Astrocyte of the spinal cord (primary cell): ENCODE data around the gene ARHGEF4.

Experiments used
- DNase-seq: peaks from one replicate; pipeline ENCODE4 v3.0.0; 2011; ENCODE audit warnings: low read depth, low spot score
- H3K4me3 ChIP-seq: 2 replicates; pipeline ENCODE4 v1.5.1; 2011; ENCODE audit warnings: low read depth, mild to moderate bottlenecking, low read length, moderate library complexity
- in situ Hi-C: cut with HindIII; loops from 2 replicates; pipeline ENCODE4 v1.10.0; 2017; ENCODE audit warnings: low sequenced_read_pairs
- TF ChIP-seq, protein P1 (sequence below): IDR thresholded peaks from 2 replicates; pipeline ENCODE4 v1.5.1; 2012; ENCODE audit warnings: low read depth, mild to moderate bottlenecking, low read length, inconsistent platforms

ARHGEF4 gene

DNA sequence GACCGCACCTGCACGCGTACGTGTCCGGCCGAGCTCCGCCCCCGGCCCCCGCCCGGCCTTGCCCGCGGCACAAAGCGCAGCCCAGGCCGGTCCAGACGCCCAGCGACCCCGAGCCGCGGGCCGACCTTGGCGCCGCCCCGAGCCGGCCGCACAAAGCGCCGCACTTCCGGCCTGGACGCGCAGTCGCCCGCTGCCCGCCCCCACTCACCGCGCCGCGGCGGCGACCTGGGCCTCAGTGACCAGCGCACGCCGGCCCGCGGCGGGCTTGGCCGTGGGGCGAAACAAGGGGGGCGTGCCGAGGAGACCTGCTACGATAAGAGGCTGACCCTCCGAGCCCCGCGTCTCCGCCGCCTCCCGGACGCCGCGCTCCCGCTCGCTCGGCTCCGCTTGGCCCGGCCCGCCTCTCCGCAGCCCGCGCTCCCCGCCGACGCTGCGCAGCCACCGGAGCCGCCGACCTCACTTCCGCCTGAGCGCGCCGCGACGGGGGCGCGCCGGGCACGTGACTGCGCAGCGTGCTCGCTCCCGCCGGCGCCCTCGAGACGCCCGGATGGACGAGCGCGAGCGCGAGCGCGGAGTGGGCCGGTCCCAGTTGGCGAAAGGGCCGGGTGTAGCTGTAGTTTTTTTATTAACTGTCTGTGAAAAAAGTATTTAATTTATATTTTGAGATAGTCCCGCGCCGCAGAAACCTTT is 256.4 kb downstream of the ARHGEF4 start, which contains the start of gene FAM168B:
FAM168B (minus strand) TSS at position 455 of the 690 bp plus-strand sequence. CDS start 10,814 bp downstream, outside the sequence.
- TF ChIP-seq, protein P1, sequence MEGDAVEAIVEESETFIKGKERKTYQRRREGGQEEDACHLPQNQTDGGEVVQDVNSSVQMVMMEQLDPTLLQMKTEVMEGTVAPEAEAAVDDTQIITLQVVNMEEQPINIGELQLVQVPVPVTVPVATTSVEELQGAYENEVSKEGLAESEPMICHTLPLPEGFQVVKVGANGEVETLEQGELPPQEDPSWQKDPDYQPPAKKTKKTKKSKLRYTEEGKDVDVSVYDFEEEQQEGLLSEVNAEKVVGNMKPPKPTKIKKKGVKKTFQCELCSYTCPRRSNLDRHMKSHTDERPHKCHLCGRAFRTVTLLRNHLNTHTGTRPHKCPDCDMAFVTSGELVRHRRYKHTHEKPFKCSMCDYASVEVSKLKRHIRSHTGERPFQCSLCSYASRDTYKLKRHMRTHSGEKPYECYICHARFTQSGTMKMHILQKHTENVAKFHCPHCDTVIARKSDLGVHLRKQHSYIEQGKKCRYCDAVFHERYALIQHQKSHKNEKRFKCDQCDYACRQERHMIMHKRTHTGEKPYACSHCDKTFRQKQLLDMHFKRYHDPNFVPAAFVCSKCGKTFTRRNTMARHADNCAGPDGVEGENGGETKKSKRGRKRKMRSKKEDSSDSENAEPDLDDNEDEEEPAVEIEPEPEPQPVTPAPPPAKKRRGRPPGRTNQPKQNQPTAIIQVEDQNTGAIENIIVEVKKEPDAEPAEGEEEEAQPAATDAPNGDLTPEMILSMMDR = no peak
- in situ Hi-C loops = no loop called here
- H3K4me3 ChIP-seq = peak within 1 kb of the TSS; percentile 73

DNA sequence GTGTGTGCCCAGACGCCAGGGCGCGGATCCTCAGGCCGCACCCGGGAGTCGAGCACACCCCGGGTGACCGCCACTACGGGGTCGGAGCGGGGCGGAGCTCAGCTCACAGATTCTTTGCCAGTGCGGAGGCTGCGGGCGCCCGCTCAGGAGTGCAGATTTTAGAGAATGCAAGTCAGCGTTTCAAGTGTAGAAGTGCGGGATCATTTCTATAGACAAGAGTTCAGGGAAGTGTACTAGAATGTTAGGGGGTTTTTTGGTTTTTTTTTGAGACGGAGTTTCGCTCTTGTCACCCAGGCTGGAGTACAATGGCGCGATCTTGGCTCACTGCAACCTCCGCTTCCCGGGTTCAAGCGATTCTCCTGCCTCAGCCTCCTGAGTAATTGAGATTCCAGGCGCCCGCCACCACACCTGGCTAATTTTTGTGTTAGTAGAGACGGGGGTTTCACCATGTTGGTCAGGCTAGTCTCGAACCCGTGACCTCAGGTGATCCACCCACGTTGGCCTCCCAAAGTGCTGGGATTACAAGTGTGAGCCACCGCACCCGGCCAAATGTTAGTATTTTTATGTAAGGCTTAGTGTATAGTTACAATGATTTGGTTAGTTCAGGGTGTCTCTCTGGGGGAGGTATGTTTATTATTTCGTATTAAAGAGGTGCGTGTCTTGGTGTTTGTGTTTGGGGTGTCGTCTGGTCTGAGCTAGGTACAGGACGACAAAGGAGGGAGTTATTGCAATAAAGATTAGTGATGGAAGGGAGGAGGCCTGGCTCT is 257.2 kb downstream of the ARHGEF4 start:
- DNase-seq = no peak
- in situ Hi-C loops = no loop called here
- peak overlapping the region; percentile 73 for H3K4me3 ChIP-seq
- TF ChIP-seq, protein P1 = no peak

More for the DNA sequence above, 256.4 kb downstream of the ARHGEF4 start, which contains the start of gene FAM168B:
- peak; percentile 89 for DNase-seq

DNA sequence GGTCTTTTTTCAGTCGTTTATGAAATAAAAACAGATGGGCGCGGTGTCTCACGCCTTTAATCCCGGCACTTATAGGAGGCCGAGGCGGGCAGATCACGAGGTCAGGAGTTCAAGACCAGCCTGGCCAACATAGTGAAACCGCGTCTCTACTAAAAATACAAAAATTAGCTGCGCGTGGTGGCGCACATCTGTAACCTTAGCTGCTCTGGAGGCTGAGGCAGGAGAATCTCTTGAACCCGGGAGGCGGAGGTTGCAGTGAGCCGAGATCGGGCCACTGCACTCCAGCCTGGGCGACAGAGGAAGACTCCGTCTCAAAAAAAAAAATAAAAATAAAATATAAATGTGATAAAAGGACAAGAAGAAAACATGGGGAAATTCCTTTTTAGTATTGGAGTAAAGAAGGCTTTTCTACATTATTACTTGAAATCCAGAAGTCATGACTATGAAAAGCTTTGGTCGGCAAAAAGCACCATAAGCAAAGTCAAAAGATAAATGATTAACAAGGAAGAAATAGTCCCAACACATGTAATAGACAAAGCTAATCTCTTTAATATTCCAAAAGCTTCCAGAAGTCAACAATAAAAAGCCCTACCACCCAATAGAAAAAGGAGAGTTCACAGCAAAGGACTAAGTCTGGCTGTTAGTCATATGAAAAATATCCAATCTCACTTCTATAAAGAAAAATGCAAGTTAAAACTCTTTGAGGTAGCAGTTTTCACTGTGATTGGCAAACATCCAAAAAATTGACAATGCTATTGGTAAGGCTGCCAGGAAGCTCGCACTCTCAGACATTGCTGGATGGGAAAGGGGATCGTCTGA is 258.0 kb downstream of the ARHGEF4 start:
- in situ Hi-C loops = no loop called here
- no peak overlapping the region for H3K4me3 ChIP-seq
- TF ChIP-seq, protein P1 = no peak
- DNase-seq = no peak
